Thyroid gland (tissue), 4 donors: ENCODE measurements around the gene OPN3.

Source experiments
- POLR2A ChIP-seq, 2 donors: fragments of 450-650 bp; IDR thresholded peaks; one replicate each; pipeline ENCODE4 v1.6.1; 2017; ENCODE audit warnings: antibody characterized with exemption in 2 of 2, mild to moderate bottlenecking in 2 of 2, moderate library complexity in 1 of 2
- TF ChIP-seq, protein P1 (sequence below), 6 experiments: fragments of 200-600 bp in 3 of 6; fragments of 450-650 bp in 3 of 6; sonication (generic) in 3 of 6; IDR thresholded peaks; one replicate each; pipeline ENCODE4 v1.5.1; 2016 to 2019; ENCODE audit warnings: antibody characterized with exemption in 6 of 6, mild to moderate bottlenecking in 2 of 6, inconsistent platforms in 1 of 6, moderate library complexity in 1 of 6

DNA sequence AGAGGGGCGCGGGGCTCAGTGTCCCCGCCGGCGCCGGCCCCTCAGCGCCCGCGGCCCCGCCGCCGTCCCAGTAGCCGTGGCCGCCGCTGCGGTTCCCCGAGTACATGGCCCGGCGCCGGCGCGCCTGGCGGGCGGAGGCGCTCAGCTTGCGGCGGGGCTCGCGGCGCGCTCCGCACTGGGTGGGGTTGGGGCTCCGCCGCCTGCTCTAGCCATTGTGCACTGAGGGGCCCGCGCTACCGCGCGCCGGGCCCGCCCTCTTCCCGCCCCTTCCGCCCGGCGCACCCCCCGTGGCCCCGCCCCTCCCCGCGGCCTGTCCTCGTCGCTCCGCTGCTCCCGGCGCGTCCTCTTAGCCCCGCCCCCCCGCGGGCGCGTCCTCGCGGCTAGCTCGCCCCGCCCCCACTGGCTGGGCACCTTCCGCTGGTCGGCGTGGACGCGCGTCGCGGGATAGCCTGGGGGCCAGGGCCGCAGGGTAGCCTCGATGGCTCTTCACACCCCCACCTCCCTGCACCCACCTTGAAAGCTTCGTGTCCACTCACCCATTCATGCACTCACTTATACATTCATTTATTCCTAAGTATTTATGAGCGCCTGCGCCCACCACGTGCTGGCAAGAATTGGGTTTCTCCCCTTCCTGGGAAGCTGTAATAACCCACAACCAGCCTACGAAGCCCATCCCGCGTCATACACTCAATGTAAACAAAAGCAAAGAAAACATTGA is at the start of gene OPN3, which contains the start of gene CHML:
- TF ChIP-seq, protein P1, sequence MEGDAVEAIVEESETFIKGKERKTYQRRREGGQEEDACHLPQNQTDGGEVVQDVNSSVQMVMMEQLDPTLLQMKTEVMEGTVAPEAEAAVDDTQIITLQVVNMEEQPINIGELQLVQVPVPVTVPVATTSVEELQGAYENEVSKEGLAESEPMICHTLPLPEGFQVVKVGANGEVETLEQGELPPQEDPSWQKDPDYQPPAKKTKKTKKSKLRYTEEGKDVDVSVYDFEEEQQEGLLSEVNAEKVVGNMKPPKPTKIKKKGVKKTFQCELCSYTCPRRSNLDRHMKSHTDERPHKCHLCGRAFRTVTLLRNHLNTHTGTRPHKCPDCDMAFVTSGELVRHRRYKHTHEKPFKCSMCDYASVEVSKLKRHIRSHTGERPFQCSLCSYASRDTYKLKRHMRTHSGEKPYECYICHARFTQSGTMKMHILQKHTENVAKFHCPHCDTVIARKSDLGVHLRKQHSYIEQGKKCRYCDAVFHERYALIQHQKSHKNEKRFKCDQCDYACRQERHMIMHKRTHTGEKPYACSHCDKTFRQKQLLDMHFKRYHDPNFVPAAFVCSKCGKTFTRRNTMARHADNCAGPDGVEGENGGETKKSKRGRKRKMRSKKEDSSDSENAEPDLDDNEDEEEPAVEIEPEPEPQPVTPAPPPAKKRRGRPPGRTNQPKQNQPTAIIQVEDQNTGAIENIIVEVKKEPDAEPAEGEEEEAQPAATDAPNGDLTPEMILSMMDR (IDR thresholded peaks at IDR 0.05): no peak
- peak; percentile 56 to 96 for TF ChIP-seq POLR2A (IDR thresholded peaks at IDR 0.05)
